Measurements from ENCODE around the gene ANO4.
"Not testable (repeated sequence)": the region's sequence is repeated elsewhere in the genome, so short reads cannot be mapped to it uniquely, and the experiment has no call there.

Gene ANO4

DNA sequence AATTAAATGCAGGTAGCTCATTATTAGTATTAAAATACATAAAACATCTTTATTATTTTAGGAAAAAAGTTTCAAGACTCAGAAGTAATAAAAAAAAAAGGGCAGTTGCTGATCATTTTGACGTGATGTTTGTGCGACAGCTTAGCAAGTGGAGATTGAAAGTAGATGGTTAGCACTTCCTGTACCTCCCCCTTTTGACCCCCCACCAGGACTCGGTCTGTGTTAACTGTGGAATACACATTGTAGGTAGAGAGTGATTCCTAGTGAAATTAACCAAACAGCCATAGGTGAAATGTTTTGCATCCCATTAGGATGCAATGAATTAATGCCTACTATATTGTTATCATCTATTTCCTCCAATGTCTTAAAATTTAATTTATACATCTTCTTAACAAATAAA lies 294.7 kb downstream of the ANO4 start:
- DNase-seq (ENCODE audit: low read depth in 2 of 2) = no peak

DNA sequence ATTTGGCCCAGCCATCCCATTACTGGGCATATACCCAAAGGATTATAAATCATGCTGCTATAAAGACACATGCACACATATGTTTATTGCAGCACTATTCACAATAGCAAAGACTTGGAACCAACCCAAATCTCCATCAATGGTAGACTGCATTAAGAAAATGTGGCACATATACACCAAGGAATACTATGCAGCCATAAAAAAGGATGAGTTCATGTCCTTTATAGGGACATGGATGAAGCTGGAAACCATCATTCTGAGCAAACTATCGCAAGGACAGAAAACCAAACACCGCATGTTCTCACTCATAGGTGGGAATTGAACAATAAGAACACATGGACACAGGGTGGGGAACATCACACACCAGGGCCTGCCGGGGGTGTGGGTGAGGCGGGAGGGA lies 295.6 kb downstream of the ANO4 start:
- DNase-seq (ENCODE audit: low read depth in 2 of 2) = not testable (repeated sequence)

DNA sequence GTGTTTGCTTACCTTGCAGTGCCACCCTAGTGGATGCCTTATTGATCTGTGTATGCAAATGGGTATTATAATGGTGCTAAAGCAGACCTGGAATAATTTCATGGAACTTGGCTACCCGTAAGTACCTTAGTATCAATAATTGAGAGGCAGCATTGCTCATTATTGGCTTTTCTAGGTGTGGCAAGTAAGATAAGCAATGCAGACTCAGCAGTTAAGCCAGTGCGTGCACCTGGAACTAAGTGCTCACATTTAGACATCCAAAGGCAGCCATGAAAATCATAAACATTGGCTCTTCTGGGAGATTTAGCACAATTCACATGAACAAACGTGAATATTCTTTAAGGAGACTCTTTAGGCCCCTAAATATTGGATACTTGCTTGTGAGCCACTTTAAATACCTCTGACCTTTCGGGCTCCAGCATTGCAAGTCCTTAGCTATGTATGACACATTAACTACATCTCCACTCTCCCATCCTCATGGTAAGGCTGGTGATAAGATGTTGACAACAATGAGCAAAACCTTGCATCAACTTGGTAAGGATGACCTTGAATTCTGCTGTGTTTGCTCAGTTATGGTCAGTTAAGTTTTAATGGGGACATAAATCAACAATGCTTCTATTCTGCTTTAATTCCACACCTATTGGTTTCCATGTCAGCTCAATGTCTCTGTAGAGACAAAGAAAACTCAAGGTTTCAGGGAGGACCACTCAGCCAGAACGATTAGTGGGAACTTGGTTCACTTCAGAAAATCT lies 303.4 kb downstream of the ANO4 start:
- no peak for DNase-seq (ENCODE audit: low read depth in 2 of 2)

DNA sequence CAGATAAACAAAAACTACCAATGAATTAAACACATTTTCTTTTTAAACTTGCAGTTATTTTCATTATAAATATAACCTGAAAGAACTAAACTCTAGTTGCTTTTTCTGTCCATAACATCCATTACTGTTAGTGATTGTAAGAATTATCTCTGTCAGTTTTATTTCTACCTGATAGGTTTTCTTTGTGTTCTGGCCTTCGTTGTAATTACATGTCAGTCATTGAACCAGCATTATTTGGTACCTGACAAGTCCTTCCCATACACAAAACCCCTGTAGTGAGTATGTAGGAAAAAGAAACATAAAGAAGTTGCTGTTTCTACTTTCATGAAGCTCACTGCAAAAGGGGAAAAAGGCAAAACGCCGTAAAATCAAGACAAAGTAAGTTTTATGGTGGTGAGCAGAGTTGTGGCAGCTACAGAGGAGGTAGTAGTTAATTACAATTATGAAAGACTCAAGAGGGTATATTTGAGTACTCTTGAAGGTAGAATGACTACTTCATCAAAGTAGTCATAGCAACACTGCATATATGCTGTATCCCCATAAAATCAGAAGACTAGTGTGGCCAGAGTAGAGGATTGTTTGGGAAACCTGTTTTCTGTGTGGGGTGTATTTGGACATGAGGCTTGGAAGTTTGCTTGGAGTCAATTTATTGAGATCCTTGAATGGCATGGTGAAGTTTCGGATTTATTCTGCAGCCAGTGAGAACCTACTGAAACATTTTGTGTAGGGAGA lies 312.6 kb downstream of the ANO4 start:
- DNase-seq (ENCODE audit: low read depth in 2 of 2) = no peak

DNA sequence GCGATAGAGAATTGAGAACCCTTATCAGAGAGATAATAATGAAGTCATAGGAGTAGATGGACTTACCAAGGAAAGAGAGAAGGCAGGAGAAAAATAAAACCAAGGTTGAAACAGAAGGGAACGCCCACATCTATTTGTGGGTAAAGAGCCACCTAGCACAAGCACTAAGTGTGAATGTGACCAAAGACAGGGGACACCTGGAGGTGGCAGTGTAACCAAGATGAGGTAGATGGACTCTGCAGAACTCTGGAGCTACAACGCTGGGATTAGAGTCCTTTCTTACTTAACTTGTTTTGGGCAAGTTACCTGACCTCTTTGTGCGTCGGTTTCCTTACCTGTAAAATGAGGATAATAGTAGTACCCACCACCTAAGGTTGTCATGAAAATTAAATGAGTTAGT lies 313.6 kb downstream of the ANO4 start:
- DNase-seq (ENCODE audit: low read depth in 2 of 2) = no peak

DNA sequence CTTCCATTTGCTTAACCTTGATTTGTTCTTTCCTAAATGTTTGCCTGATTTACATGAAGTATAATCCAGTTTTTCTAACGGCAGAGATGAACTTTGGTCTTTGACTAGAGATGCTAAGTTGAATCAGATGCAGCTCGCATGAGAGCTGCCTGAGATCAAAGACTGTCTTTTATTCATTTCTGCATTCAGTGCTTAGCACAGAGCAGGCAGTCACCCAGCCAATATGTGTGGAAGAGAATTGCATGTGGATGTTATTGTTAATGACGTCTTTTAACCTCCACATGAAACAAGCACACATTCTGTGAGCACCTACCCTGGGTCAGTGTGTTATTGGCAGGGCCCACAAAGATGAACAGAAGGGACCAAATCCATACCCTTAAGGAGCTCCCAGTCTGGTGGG lies 316.3 kb downstream of the ANO4 start:
- no peak for DNase-seq (ENCODE audit: low read depth in 2 of 2)

DNA sequence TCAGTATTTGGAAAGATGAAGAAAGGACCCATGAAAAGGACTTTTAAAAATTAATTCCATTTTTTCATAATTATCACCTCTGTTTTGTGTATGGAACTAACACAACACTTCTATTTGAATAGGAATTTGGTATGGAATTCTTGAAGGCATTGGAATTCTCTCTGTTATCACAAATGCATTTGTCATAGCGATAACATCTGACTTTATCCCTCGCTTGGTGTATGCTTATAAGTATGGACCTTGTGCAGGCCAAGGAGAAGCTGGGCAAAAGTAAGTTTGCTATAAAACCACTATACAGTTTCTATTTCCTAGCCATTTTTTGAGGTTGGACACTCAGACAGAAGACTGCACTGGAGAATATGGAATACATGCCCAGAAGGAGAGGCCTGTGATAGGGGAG lies 316.9 kb downstream of the ANO4 start:
- DNase-seq (ENCODE audit: low read depth in 2 of 2) = no peak

DNA sequence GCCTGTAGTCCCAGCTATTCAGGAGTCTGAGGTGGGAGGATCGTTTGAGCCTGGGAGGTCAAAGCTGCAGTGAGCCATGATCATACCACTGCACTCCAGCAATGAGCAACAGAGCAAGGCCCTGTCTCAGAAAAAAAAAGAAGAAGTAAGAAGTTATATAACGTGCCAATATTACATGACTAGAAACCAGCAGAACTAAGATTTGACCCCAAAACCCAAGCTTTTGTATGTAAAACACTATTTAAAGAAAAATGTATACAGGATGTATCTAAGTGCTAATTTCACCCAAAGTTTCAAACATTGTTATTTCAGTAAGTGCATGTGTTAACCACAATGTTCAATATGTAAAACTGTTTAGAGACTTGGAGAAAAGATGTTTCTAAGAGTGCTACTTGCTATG lies 320.8 kb downstream of the ANO4 start:
- no peak for DNase-seq (ENCODE audit: low read depth in 2 of 2)

DNA sequence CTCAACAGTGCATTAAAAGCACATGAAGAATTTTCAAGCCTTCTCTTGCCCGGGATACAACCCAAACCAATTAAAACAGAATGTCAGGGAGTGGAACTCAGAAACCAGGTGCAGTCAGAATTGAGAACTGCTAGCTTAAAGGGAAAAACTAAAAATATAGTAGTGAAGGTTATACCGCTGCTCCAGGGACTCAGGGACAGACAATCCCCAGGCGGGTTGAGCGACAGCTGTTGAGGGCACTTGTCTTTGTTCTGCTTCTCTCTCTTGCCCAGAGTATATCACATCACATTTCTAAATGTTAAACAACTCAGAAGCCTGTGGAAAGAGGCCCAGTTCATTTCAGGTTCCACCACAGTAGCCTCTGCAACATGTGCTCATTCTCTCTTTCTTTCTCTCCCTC lies 322.3 kb downstream of the ANO4 start:
- DNase-seq (ENCODE audit: low read depth in 2 of 2) = no peak

DNA sequence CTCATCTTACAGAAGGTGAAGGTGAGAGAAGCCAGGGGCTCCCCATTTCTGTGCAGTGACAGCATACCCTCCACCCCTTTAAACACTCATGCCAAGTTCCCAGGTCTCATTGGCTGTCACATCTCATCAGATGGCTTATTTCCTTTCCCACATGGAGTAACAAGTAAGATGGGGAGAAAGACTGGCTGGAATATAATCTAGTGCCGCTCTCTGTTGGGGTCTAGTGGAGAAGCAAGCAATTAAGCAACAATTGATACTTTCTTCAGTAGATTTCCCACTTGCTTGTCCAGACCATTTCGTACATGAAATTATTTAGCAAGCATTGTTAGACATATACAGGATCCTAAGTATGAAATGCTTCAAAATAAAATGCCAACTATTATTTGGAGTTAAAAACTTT lies 323.3 kb downstream of the ANO4 start:
- no peak for DNase-seq (ENCODE audit: low read depth in 2 of 2)

DNA sequence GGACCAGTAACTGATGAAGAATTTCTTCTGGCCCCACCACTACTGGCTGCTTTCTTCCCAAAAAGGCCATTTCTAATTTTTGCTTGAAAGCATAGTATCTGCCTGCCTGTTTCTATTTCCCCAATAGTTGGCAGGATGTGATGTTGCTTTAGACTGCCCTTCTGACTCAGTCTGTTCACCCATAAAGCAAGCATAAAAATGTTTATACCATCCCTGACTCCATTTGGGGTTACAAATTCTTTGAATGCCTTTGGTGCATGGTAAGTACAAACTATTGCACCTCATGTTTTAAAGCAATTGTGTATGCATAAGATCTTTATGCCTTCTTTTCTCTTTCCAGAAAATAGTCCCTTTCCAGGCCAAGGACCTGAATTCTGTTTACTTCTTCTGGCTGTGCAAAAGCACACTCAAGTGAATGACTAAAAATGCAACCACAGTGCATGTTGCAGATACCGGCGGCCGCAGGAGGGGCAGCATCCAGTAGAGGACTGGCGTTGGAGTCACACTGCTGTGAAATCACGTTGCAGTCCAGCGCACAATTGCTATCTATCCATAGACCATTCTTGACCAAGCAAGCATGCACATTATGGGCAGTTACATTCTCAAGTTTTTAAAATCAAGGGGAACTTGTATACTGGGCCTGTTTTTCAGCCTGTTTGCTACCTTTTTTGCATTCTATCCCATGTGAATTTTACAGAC lies 333.1 kb downstream of the ANO4 start:
- DNase-seq (ENCODE audit: low read depth in 2 of 2) = no peak

DNA sequence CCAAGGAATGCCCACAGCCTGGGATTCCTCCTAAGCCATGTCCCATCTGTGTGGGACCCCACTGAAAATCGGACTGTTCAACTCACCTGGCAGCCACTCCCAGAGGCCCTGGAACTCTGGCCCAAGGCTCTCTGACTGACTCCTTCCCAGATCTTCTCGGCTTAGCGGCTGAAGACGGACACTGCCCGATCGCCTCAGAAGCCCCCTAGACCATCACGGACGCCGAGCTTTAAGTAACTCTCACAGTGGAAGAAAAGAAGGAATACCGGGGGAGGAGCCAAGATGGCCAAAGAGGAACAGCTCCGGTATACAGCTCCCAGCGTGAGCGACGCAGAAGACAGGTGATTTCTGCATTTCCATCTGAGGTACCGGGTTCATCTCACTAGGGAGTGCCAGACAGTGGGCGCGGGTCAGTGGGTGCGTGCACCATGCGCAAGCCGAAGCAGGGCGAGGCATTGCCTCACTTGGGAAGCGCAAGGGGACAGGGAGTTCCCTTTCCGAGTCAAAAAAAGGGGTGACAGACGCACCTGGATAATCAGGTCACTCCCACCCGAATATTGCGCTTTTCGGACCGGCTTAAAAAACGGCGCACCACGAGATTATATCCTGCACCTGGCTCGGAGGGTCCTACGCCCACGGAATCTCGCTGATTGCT lies 351.3 kb downstream of the ANO4 start:
- not testable (repeated sequence) for DNase-seq (ENCODE audit: low read depth in 2 of 2)

DNA sequence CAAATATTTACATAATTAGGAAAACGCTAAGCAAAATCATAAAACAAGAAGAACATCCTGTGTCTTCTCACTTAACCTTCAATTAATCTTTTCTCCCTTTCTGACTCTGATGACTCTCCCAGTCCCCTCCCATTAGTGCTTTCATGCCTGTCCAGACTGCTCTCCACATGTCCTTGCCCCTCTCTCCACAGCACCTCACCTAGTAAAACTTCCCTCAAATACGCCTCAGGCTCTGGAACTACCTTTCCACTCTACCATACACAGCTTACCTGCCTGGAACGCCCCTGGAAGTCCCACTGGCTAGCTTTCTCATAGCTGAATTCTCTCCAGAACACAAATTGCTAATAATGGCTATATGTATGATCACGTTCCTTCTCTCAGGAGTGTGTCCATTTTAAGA lies 370.7 kb downstream of the ANO4 start:
- no peak for DNase-seq (ENCODE audit: low read depth in 2 of 2)

DNA sequence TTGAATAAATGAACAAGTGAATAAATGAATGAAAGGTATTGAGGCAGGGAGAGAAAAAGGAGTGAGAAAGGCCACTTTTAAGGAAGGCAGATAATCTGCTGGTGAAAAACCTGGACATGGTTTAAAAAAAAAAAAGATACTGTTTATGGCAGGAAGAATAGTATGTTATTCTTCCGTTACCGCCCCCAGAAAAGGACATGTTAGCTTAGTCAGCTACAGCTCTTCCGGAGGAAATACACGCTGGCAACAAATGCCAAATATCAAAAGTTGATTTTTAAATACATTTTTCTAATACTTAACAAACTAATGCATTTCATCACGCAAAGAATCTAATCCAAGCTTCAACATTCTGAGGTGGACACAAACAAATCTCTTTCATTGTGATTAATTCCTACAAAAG lies 372.3 kb downstream of the ANO4 start:
- no peak for DNase-seq (ENCODE audit: low read depth in 2 of 2)

DNA sequence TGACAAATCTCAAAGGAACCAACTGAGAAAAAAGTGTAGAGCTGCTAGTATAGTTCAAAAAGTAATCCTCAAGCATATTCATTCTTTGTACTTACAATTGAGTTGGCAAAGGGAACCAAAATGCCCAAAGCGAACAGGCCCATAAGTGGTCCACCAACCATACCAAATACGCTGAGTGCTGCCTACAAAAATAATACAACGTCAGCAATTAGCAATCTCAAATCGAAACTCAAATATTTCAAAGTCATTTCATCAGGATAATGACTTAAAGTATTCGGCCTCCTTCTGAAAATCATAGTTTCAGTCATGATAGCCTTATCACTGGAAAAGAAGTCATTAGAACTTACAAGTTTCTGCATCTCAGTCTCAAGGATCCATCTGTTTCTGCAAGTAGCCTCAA lies 373.4 kb downstream of the ANO4 start:
- DNase-seq (ENCODE audit: low read depth in 2 of 2) = no peak

DNA sequence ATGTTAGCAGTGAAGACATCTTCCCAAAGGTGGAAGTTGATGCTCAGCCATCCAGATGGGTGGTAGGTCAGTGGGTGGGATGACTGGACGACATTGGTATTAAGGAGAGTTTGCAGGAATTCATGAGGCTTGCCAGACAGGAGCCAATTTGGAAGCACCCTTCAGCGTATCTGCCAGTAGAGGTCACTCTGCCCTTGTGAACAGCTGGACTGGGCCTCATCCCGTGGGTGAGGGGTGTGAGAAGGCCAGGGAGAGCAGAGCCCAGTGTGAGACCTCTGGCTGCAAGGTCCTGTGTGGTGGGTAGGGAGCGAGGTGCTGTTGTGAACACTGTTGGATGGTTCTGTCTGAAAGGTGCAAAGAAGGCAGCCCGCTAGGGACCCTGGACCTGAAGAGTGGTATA lies 377.7 kb downstream of the ANO4 start:
- no peak for DNase-seq (ENCODE audit: low read depth in 2 of 2)

DNA sequence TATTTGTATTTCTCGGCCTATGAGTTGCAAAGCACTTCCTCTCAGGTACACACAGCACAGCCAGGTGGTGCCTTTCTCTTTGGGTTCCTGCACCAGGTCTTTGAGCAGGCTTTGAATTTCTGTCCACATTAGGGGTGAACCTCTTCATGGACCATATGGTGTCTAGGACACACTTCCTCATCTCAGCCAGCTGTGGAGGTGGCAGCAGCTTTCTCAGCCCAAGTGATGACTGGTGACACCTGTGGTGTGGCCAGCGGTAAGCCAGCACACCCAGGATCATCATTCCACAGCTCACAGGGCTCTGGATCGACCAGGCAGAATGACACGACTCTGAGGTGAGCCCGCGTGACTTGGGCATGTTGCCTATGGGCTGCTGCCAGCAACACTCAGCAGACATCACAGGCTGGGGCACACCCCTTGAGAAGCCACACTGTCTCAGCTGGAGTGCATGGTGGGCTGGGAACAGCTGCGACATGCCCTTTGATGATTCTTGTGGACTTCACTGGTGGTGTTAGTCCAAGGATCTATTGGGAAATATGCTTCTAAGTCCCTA lies 378.7 kb downstream of the ANO4 start:
- DNase-seq (ENCODE audit: low read depth in 2 of 2) = no peak

DNA sequence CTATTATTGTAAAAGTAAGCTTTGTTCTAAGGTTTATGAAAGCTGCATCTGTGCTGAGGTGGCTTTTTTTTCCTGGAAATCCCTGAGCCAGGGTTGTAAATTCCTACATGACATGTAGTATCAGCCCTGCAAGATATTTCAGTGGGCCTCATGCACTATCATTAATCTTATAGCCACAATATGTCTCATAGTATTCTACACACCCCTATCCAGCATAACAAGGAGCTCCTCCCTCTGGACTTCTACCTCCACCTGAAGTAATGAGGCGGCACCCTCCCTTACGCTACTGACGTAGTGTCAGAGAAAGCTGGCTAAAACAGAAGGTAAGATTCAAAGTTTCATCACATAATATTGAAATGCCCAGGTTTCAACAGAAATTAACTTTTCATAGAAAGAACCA lies 380.0 kb downstream of the ANO4 start:
- no peak for DNase-seq (ENCODE audit: low read depth in 2 of 2)
